NOMO-1 treated with dmso at 0.1 percent for 144 hours (cell line): ENCODE measurements around the gene FBXW4.

ENCODE experiments used
- DNase-seq: peaks from one replicate; lab custom pipeline; 2025; ENCODE audit not compliant: unreplicated experiment; lab: John Stamatoyannopoulos, UW

FBXW4 gene

DNA sequence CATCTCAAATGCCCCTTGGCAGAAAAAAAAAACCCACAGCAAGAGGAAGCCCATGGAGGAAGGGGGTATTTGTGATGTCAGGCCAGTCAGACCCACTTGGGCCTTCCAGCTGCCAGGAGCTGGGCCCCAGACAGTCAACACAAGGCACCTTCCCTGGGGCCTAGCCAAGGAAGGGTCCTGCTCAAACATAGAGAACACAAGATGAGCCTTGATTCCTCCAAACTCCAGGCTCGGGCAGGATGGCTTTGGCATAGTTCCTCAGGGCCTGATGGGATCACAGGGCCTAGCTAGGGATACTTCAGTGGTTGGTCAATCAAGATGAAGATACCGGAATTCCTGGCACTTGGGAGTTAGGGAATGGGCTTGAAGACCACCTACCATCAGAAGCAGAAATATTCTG is 76.1 kb downstream of the FBXW4 start:
- DNase-seq, result no peak

DNA sequence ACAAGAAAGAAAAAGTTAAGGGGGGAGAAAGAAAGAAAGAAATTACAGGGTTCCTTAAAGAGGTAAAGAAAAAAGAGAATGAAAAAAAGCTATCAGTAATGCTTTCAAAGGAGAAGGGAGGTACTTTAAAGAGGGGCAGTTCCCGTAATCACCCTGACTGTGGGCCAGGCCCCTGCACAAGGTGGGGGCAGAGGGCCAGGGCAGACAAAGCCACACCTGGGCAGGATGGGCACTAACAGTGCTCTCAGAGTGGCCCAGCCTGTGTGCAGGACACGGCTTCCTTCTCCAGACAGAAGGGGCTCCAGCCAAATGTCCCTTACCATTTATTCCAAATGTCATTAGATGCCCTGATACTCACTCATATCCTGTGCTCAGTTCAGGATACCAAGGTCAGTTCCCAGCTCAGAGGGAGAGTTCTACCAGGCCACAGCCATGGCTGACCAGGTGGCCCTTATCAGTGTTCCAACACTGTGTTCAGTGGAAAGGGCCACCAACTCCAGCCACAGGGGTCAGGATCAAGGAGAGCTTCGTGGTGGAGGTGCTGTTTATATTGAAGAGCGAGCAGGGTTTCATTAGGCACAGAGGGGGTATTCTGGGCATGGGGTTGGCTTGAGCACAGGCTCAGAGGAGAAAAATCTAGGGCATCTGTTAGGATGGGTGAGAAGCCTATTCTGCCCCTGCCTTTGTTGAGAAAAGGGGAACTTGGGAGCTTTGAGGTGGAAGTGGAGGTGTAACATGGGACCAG is 77.0 kb downstream of the FBXW4 start:
- DNase-seq, result no peak

DNA sequence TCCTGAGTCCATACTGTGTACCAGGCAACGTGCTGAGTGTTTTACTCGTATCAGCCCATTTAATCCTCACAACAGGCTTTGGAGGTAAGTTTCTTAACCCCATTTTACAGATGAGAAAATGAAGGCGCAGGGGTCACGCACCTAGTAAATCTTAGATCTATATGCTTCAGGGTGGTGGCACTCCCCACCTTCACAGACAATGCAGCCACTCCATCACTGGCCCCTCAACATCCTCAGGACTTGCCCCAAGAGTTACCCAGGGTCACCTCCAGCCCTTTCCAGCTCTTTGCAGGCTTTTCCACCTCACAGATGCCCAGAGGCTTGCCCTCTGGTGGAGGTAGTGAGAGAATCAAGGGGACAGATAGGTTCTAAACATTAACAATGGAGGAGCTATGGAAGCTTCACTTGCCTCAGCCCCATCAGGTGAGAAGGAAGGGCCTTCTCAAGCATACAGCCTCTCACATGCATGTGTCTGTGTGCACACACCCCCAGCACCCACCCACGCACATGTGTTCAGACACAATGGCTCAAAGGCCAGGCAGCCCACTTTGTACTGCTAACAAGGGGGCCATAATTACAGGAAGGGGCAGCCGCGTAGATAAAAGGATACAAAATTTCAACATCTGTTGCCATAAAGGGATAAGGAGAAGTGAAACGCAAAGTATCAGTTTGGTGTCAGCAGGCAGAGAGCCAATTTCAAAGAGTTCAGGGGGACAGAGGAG is 77.7 kb downstream of the FBXW4 start:
- peak; percentile 91 for DNase-seq

DNA sequence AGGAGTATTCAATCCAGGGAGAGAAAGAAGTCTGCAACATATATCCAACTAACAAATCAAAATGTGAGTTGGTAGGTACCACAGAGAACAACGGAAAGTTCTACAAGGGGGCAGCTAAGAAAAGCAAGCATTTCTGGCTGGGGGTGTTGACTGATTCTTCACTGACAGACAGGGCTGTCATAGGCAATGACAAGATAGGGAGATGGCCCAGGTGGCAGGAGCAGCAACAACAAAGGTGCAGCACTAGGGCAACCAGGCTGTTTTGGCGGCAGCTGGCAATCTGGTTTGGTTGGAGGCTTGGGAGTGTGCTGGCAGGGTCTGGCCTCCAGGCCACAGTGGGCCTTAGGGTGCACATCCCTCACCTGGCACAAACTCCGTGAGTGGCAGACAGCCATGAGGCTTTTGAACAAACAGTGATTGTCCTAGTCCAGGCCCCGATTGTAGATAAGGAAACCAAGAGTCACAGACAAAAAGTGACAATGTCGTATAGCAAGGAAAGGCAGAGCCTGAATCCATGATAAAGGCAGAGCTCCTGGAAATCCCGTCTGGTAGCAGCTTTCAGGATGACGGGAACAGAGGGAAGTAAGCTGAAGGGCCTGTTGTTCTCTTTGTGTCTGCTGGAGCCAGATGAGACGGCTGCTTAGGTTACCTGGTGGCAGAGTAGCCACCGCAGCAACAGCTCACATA is 78.4 kb downstream of the FBXW4 start:
- DNase-seq, result no peak

DNA sequence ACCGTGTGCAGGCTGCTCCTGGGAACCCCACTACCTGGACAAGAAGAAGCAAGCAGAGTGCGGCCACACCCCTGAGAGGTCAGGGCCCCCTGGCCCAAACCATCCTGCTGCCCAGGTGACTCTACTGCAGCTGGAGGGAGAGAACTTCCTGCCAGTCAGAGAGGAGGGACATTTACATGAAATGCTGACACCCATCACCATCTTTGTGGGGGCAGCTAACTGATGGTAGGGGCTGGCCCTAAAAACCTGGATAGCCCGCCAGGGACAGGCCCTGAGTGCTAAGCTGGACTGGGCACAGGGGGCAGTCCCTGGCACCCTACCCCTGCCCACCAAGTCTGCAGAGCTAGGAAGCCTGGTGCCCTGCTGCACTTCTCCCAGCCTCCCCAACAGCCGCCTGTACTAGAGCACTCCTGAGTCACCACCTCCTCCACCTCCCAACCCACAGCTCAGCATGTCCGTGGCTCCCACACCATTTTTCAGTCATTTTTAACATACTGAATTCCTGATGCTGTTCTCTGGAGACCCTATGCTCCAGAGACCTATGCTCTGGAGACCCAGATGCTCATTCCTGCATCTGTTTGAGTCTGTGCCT is 79.3 kb downstream of the FBXW4 start:
- DNase-seq, result no peak

DNA sequence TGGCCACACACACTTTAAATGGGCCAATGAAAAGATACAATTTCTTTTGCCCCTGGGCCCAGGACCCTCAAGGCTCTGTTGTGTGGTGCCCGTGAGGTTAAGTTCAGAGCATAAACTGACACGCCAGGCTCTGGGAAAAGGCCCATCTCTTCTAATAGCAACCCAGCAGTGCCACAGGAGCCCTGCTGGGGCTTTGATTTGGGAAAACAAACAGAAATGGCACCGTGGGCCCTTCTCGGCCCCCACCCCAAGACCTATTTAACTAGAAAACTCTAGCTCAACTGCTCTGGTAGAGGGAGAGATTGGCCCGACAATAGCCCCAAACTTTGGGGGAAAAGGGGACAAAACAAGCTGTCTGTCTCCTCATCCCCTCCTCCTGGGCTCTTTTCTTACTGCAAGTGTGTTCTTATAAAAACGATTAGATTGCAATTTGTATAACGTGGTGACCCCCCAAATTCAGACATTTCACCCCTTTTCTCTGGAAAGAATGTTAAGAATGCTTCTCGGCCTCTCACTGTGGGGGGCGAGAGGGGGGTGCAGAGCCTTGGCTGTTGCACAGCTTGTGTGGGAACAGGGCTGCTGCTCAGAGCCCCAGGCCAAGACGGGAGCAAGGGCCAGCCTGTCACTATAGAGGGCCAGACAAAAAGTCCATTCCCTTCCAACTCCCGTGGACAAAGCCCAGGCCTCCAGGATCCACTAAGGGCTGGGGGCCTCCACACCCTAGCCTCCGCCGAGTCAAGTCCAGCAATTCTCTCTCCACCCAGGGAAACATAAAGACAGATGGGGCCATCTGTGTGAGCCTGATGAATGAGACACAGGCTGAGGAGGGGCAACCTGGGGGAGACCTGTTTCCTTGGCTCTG is 80.1 kb downstream of the FBXW4 start:
- DNase-seq, result no peak

DNA sequence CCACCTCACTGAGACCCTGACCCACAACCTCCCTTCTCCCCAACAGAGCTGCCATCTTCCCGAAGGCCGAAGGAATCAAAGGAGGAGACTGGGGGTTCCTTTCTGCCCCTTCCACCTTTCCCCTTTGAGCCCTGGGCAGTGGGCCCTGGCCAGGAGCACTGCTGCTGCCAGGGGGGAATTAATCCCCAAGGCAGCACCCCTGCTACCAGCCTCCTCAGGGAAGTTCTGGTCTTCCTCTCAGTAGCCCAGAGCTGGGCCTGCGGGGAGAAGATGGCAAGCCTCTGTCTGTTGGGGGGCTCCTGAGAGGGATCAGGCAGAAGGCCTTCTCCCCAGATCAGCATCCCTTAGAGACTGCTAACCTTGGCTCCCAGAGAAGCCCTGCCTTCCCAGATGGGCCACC is 81.3 kb downstream of the FBXW4 start:
- no peak for DNase-seq

DNA sequence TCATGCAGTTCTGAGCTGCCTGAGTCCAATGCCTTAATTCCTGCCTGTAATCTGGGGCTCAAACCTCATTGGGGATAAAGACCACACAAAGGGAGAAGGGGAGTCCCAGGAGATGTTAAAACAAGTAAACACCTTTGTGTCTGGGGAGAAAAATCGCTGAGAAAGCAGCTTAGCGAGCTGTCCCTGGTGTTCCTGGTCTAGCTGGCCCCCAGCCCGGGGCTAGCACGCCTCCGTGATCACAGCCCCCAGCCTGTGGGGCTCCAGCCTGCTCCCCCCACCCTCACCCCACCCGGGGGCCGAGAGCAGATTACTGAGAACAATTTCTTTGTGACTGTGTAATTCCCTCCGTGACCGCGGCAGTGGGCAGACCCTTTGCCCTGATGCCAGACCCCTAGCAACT is 82.1 kb downstream of the FBXW4 start:
- DNase-seq, result no peak

DNA sequence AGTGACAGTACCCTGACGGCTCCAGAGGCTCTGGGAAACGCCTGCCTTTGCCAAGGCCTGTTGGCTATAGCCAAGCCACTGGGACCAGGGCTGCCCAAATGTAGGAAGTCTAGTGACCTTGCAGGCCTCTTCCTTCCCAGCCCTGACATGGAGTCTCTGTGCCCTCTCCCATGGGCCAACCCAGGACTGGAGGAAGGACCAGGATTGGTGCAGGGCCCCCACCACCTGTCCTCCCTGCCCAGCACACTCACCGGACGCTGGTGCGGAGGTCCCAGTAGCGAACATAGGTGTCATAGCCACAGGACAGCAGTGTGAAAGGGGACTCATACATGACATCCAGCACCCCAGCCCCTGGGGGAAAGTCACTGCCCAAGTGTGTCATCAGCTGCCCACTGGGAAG is 82.9 kb downstream of the FBXW4 start:
- no peak for DNase-seq

DNA sequence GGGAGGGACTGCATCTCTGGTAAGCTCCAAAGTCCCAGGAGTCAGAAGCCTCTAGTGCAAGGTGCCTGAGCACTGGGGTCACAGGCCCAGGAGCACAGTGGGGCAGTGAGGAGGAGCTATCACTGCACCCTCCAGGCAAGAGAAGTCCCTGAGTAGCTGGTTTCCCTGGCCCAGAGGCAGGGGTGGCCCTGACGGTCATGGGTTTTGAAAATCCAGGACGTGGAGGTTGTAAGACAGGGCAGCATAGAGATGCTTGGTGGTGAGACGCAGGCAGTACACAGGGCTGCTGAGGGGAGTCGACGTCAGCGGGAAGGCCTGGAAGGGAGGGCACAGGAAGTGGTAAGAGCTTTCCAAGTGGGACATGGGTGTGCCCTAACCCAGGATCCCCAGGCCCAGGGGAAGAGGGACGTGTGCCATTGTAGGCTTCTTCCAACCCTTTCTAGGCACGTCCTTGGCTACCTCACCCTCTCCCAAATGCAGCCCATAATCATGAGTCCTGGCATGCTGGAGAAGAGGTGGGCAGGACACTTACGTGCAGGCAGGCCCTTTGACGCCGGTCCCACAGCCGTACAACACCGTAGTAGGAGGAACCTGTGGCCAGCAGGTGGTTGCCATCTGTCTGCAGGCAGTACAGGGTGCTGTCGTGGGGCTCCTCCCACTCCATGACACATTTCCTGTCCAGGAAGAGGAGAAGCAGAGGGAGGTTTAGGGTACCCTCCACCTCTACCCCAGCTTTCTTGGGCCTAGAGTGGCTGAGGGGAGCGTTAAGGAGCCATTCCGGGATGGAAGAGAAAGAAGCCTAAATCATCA is 83.7 kb downstream of the FBXW4 start:
- no peak for DNase-seq

DNA sequence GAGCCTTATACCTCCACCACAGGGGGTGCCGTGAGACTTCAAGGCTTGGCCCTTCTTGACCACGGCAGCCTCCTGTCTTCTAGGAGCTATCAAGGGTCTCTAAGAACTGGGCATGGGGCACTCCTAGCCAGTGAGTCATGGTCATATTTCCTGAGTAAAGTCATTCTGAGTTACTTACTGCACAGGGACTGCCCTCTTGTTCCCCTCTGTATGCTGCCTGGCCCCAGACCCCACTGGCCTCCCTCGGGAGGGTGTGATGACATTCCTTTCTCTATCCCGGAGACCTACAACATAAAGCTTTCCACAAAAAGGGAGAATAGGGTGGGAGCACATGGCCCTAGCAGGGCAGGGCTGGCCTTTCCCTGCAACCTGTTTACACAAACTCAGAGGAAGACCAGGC is 85.5 kb downstream of the FBXW4 start:
- no peak for DNase-seq

DNA sequence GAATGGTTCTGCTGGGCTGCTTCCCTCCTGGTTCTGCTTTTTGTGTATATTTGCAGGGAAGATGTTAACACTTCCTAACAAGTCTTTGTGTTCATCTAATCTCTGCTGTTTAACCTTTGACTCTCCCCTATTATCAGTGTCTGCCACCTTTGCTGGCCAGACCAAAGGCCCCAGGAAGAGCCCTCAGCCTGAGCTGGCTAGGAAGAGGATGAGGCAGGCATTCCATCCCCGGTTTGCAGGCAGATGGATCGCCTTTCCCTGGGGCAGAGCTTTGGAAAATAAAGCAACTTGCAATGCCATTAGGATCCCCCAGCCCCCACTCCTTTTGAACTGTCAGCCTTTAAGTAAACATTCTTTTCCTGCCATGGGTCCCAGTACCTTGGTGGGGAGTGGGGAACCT is 87.8 kb downstream of the FBXW4 start:
- DNase-seq, result no peak

DNA sequence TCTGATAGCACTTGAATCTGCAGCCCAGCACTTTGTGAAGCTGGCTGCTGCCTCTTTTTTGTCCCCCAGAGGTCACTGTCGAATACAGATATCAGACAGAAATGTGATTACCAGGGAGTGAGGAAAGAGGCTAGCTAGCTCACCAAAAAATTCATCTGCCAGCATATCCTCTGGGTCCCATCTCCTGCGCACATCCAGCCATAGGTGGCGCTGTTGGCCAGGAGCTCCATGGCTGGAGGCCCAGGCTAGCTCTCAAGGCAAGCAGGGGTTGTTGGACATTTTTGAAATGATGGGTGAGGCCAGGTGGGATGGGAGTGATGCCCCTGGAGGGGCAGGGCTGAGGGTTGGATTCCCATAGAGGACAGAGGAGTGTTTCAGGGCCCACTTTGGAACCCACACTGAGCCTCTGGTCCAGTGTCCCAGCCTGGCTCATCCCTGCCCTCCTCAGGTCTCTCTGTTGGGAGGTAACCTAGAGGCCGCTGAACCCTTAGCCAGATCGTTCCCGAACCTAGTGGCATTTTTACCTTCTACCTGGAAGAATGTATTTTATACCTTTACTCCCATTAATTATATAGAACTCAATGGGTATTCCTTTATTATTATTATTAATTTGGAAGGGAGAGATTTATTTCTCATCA is 92.1 kb downstream of the FBXW4 start:
- DNase-seq, result peak; percentile 83

DNA sequence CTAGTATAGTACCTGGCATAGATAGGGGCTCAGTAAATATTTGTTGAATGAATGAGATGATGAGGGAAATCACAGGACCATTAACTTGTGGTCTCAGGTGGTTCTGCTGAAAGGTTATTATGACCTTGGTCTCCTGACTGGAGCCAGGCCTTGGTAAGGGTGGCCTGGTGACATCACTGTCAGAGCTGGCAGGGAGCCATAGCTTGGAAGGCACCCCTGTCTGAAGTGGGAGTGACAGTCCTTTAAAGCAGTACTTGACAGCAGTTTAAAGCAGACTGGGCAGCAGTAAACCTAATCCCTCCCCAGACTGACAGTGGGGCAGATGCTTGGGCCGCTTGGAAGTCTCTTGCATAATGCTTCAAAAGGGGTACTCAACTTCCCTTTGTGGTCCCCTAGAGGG is 93.4 kb downstream of the FBXW4 start:
- no peak for DNase-seq

DNA sequence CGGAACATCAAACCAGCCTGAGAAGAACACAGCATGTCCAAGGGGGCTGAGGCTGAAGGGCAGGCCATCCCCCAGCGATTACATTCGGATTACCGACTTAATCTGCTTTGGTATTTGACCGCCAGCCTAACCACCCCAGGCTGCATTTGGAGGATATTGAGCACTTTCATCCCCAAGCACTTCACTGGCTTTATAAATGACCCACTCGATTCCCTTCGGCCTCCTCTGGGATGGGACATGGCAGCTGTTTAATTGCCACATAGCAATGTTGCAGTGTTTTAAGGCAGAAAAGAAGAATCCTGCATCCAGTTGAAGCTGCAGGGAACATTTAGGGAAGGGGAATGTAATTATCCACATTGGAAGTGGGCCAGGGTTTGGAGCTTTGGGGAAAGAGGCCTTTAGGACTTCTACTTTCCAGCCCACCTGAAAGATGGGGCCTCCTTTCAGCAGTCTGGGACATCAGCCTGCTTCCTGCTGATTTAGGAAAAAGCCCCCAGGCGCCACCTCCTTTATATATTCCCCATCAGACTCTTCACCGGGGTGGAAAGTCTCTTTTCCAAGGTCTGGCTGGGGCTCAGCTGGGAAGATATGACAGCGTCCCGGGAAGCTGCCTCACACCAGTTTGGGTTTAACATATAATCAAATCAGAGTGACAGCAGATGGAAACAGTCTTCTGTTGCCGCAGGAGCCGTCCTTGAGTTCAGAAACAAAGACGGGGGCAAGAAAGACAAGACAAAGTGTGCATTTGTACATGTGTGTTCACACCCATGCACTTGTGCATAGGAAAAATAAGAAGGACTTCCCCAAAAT is 97.7 kb downstream of the FBXW4 start:
- DNase-seq, result no peak

DNA sequence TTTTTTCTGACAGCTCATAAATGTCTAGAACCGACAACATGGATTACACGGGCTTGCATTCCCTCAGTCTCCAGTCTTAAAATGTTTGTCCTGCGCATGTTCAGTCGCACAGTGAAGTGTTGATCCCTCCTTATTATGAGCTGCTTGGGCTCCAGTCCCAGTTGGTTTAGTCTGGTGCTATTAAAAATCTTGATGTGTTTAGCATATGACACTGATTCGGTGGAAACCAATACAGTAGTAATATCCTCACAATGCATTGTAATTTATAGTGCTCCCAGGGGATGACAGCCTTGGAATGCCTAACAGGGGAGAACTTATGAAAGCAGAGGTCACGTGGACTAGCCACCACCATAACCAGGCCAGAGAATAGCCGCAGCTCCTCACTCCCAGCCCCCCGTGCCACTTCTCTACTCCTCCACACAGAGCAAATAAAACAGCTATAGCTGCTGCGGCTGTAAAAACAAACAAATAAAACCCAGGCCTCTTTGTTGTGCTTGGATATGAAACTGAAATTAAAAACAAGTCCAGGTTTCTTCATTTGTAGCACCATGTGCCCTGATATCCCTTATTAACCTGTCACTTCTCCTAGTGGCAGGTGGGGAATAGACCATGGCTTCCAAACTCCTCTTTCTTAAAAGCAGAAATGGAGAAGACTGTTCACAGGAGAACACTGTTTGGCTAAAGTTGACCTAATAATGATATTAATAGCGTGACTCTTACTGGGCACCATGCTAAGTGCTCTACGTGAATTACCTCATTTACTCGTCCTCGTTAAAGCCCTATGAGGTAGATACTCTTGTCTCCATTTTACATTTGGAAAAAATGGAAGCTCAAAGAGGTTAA is 99.2 kb downstream of the FBXW4 start:
- DNase-seq, result no peak

DNA sequence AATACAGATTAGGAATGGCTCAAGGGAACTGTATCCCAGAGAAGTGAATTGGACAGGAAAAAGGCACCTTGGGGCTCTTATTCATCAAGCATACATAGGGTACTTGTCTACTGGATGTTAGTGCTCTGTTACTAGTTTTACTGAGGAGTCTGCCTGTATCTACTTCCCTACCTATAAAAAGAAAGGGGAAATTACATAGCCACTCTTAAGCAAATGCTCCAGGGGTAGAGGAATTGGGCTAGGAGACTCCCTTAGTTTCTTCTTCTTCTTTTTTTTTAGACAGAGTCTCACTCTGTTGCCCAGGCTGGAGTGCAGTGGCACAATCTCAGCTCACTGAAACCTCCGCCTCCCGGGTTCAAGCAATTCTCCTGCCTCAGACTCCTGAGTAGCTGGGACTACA is 101.6 kb downstream of the FBXW4 start:
- DNase-seq, result peak; percentile 73

DNA sequence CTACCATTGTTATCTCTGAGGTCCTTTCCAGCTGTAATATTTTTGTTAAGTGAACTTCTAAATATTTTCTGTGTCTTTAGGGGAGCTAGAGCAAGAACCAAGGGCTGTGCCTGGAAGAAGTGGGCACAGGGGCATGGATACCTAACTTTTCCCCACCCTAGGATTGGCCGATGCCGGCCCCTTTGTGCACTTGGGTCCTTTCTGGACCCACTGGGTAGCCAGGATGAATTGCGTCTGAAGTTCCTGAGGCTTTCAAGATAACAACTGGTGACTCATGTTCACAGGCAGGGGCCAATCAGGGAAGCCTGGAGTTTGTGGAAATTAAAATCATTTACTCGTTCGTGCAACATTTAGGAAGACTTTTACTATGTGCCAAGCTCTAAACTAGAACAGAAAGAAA is 106.1 kb downstream of the FBXW4 start:
- no peak for DNase-seq
